ENCODE results near the gene NAV2.

- TF ChIP-seq EZH2 (optimal IDR thresholded peaks at IDR 0.05; ENCODE audit: low read depth, low read length) (no peak), EZH2phosphoT487 (IDR thresholded peaks at IDR 0.05; ENCODE audit: low read length) (no peak)
These were observed 181.8 kb downstream of the NAV2 start for GRCh38 chr11:19894404-19894803.
